ENCODE results near the gene RTTN. TPM values are rescaled to one million over a fixed set of nuclear protein-coding genes. Genes with fewer than 3 reads are reported as not detected.

RTTN gene
- polyA plus RNA-seq, 1 of the 3 experiments (the other 2 are of a cell fraction), result 4.7 TPM

- POLR2A ChIA-PET, result no interaction called here
- Histone ChIP-seq H3K4me2 (no peak overlapping the region), H4K20me1 (ENCODE audit: insufficient read depth) (no peaks in the 10 kb centered on the region), H3K27ac (ENCODE audit: low read depth in 2 of 2, low read length in 1 of 2) (no peak overlapping the region), H3K27me3 (ENCODE audit: insufficient read depth) (no peaks in the 10 kb centered on the region), H3K4me3 (ENCODE audit: low read depth in 2 of 2, low read length in 1 of 2) (no peak overlapping the region), H3F3A (replicated peaks; ENCODE audit: insufficient read depth) (no peaks in the 10 kb centered on the region), H3K79me2 (ENCODE audit: insufficient read depth) (0 out of 2 replicates have a peak, but pooled peaks cover 3% of the 10 kb centered on the region), H3K4me1 (ENCODE audit: control insufficient read depth in 1 of 2, insufficient read depth in 2 of 2, low read depth in 1 of 2, low read length in 1 of 2) (no peaks in the 10 kb centered on the region; a peak in 2 of 4 replicates), H2AFZ (ENCODE audit: low read depth) (no peak overlapping the region), H3K9ac (no peak overlapping the region), H3K36me3 (replicated peaks in 1 of 2; ENCODE audit: control insufficient read depth in 1 of 2, insufficient read depth in 2 of 2, low read length in 1 of 2) (peaks cover 3 to 16% of the 10 kb centered on the region in 2 experiments), H3K9me2 (no peaks in the 10 kb centered on the region), H3K9me3 (no peaks in the 10 kb centered on the region)
- 94% methylated on average over 2 of the region's 2 CpGs for WGBS (ENCODE audit: low lambda C conversion rate)
- CTCF ChIA-PET, result interaction anchor here (0.8 to 0.9 kb wide), 2 partner anchors 259 to 280 kb away, joined by 3 read pairs; no protein-coding TSS in a partner anchor
- TF ChIP-seq RFX5 (IDR thresholded peaks at IDR 0.05; ENCODE audit: low read length) (no peak), USF1 (IDR thresholded peaks at IDR 0.05; ENCODE audit: borderline replicate concordance, low read depth) (no peak), CTCF (IDR thresholded peaks at IDR 0.05) (no peak), YY1 (IDR thresholded peaks at IDR 0.05; ENCODE audit: low read depth) (no peak), TEAD4 (IDR thresholded peaks at IDR 0.05; ENCODE audit: borderline replicate concordance, insufficient read depth) (no peak), RAD21 (IDR thresholded peaks at IDR 0.05; ENCODE audit: low read length) (no peak), FOXM1 (IDR thresholded peaks at IDR 0.05; ENCODE audit: low read depth) (no peak), POLR2AphosphoS5 (IDR thresholded peaks at IDR 0.05; ENCODE audit: low read depth, low read length) (no peak), MXI1 (IDR thresholded peaks at IDR 0.05; ENCODE audit: low read depth, low read length) (no peak), SIN3A (IDR thresholded peaks at IDR 0.05; ENCODE audit: borderline replicate concordance, low read depth, low read length) (no peak), GABPA (IDR thresholded peaks at IDR 0.05; ENCODE audit: low read depth) (no peak), TAF1 (IDR thresholded peaks at IDR 0.05; ENCODE audit: borderline replicate concordance, low read depth, low read length) (no peak), NFIC (IDR thresholded peaks at IDR 0.05; ENCODE audit: borderline replicate concordance) (no peak)
- DNase-seq, result no peak
Observed at GRCh38 chr18:70175216-70175615, 30.3 kb downstream of the RTTN start.

DNA sequence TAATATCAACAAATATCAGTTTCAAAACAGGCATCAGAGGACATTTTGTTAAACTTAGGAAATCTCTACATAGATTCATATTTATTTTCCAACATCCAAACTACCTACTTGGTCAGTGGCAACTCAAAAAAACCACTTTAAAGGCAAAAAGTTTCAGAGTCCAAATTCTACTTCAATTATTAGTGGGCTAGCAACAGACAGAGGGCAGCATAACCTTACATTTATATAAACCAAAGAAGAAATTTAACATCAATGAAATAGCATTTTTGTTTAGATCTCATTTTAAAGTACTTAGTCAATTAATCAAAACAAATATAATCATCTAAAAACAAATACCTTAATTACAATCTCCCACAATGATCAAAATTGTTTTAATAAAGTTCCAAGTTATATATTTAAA, 33.3 kb downstream of the RTTN start:
- peak; percentile 10 for DNase-seq
- Histone ChIP-seq H3K4me3 (ENCODE audit: low read depth in 2 of 2, low read length in 1 of 2) (no peak overlapping the region), H3K9ac (no peak overlapping the region), H4K20me1 (ENCODE audit: insufficient read depth) (no peaks in the 10 kb centered on the region), H3K27me3 (ENCODE audit: insufficient read depth) (no peaks in the 10 kb centered on the region), H3K4me2 (no peak overlapping the region), H3K4me1 (ENCODE audit: control insufficient read depth in 1 of 2, insufficient read depth in 2 of 2, low read depth in 1 of 2, low read length in 1 of 2) (no peaks in the 10 kb centered on the region; a peak in 1 of 4 replicates), H2AFZ (ENCODE audit: low read depth) (no peak overlapping the region), H3K9me2 (no peaks in the 10 kb centered on the region), H3K79me2 (ENCODE audit: insufficient read depth) (0 out of 2 replicates have a peak, but pooled peaks cover 3% of the 10 kb centered on the region), H3K27ac (ENCODE audit: low read depth in 2 of 2, low read length in 1 of 2) (no peak overlapping the region), H3F3A (replicated peaks; ENCODE audit: insufficient read depth) (no peaks in the 10 kb centered on the region), H3K9me3 (no peaks in the 10 kb centered on the region), H3K36me3 (replicated peaks in 1 of 2; ENCODE audit: control insufficient read depth in 1 of 2, insufficient read depth in 2 of 2, low read length in 1 of 2) (peaks cover 3 to 21% of the 10 kb centered on the region in 2 experiments)
- TF ChIP-seq GABPA (IDR thresholded peaks at IDR 0.05; ENCODE audit: low read depth) (no peak), RAD21 (IDR thresholded peaks at IDR 0.05; ENCODE audit: low read length) (peak; percentile 64), CTCF (IDR thresholded peaks at IDR 0.05) (peak; percentile 70), FOXJ3 (CRISPR knock-in tag; IDR thresholded peaks at IDR 0.05) (no peak), SMC3 (IDR thresholded peaks at IDR 0.05; ENCODE audit: low read depth, low read length) (peak; percentile 40; the same call in 1 of the 2 replicates), MEF2A (IDR thresholded peaks at IDR 0.05; ENCODE audit: borderline replicate concordance, low read depth) (no peak), TCF12 (IDR thresholded peaks at IDR 0.05) (no peak), USF1 (IDR thresholded peaks at IDR 0.05; ENCODE audit: borderline replicate concordance, low read depth) (no peak), NRF1 (IDR thresholded peaks at IDR 0.05; ENCODE audit: low read depth, low read length) (no peak)
- ChIA-PET POLR2A (no interaction called here), CTCF (interaction anchor here (0.6 to 1.4 kb wide), 7 partner anchors 23 to 283 kb away, joined by 3 to 7 read pairs (median 4); no protein-coding TSS in a partner anchor)

All from SK-N-SH (cell line).